Stimulated activated CD4-positive, alpha-beta T cell treated with anti-CD3 and anti-CD28 coated beads, Interleukin-1b, Interleukin-23, amount 100 ng/mL, for 48 hours (primary cell): ENCODE data around the gene PSMD9.
"Not testable (repeated sequence)": the region's sequence is repeated elsewhere in the genome, so short reads cannot be mapped to it uniquely, and the experiment has no call there.

Experiments used
- DNase-seq: peaks from one replicate; pipeline ENCODE4 v3.0.0-alpha.2; 2020

Gene PSMD9

DNA sequence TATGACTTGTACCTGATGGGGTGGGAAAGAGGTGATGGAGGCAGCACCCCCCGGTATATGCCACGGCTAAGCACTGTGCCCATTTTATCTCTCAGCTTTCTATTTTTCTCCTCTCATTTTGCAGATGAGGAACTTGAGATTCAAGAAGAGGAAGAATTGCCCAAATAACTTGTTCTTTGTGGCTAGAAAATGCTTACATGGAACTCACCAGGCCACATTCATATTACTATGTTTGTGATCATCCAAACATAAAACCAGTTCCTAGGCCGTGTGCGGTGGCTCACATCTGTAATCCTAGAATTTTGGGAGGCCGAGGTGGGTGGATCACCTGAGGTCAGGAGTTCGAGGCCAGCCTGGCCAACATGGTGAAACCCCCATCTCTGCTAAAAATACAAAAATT is 14.5 kb upstream of the PSMD9 start:
- no peak for DNase-seq

DNA sequence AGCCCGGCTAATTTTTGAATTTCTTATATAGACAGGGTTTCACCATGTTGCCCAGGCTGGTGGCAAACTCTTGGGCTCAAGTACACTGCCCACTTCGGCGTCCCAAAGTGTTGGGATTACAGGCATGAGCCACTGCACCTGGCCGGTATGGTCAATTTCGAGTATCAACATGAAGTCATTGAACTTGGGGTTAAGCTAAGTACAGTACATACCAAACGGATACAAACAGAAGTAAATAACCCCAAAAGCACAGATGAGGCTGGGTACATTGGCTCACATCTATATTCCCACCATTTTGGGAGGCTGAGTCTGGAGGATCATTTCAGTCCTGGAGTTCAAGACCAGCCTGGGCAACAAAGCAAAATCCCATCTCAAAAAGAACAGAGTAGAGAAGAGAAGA is 13.0 kb upstream of the PSMD9 start:
- DNase-seq = no peak

DNA sequence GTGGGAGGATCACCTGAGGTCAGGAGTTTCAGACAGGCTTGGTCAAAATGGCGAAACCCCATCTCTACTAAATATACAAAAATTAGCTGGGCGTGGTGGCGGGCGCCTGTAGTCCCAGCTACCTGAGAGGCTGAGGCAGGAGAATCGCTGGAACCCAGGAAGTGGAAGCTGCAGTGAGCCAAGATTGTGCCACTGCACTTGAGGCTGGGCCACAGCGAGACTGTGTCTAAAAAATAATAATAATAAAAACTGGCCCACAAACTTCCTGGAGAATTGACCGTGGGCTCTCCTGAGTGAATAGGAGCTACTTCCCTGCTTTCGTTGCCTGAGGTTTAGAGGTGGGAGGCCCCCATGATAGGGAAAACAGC is 12.5 kb upstream of the PSMD9 start:
- not testable (repeated sequence) for DNase-seq

DNA sequence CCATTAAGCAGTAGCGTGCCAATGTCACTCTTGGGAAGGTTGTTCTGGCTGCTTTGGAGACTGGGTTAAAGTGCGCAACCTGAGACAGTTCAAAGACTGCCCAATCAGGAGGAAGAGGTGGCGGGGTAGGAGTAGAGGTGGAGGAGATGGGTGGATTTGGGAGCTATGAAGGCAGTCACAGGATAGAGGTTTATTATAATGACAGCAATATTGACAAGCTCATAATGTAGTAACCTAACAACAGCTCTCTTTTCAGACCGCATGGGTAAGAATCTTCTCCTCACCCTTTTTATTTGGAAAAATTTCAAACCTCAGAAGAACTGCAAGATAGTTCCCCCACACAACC is 5.3 kb upstream of the PSMD9 start:
- DNase-seq = no peak

DNA sequence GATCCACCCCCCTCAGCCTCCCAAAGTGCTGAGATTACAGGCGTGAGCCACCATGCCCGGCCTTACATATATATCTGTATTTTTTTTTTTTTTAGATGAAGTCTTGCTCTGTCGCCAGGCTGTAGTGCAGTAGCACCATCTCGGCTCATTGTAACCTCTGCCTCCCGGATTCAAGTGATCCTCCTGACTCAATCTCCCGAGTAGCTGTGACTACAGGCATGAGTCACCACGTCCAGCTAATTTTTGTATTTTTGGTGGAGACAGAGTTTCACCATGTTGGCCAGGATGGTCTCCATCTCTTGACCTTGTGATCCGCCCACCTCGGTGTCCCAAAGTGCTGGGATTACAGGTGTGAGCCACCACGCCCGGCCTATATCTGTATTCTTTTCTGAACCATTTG is 3.5 kb upstream of the PSMD9 start:
- not testable (repeated sequence) for DNase-seq

DNA sequence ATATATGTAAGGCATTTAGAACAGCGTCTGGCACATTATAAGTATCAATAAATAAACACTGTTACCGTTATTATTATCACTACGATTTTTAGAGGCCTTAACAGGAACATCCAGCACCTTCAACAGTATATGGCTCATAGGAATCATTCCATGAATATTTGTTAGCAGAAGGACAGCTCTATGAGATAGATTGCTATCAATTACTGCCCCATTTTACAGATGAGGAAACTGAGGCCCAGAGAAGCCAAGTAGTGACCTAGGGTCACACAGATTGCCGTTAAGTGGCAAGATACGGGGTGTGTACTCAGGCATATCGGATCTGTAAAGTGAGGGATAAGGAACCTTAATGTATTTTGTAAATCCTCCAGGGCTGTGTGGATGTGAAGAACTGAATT is 510 bp upstream of the PSMD9 start:
- DNase-seq = no peak

DNA sequence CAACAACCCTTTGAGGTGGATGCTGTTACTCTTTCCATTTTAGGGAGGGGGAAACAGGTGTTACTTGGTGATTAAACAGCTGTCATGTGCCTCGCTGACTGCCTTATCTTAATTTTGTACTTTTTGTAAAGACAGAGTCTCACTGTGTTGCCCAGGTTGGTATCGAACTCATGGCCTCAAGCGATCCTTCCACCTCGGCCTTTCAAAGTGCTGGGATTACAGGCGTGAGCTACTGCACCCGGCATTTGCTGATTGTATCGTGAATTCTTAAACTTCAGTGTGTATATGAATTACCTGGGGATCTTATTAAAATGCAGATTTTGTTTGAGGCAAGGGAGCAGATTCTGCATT is 659 bp downstream of the PSMD9 start:
- DNase-seq = no peak

DNA sequence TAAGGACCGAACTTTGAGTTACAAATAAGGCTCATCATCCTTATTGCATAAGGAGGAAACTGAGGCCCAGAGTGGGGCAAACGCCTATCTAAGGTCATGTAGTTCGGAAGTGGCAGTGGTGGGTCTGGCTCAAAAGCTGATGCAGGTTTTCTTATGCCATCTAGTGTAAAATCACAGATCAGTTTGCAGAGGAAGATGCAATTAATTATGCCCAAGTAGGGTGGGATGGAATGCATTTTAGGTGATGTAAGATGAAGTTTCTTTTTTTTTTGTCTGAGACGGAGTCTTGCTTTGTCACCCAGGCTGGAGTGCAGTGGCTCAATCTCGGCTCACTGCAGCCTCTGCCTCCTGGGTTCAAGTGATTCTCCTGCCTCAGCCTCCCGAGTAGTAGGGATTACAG is 1.1 kb downstream of the PSMD9 start:
- DNase-seq = not testable (repeated sequence)

DNA sequence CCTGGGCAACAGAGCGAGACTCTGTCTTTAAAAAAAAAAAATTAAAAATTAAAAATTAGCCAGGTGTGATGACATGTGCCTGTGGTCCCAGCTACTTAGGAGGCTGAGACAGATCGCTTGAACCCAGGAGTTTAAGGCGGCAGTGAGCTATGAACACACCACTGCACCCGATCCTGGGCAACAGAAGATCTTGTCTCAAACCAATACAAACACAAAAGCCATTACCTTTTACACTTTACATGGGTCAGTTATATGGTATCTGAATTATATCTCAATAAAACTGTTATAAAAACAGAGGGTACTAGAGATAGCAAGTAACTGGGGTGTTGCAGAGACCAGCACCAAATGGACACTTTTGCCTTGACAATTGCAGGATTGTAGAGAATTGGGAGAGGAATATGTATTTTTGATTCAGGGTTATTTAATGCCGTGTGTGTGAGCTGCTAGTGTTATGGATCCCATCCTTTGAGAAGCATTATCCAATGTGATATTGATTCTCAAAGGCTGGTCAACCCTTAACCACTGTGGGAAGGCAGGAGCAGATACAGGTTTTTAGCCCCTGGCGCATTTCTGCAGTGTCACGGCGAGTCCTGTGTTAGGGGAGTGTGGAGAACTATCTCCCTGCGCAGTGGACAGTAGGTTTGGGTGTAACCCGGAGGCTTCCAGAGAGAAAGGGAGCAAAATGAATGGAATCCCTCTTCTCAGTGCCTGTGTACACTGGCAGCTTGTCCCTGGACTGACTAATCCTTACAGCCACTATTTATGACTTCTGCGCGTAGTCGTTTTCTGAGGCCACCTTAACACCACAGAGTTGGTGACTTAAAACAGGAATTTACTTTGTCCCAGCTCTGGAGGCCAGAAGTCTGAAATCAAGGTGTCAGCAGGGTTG is 4.3 kb downstream of the PSMD9 start:
- no peak for DNase-seq

DNA sequence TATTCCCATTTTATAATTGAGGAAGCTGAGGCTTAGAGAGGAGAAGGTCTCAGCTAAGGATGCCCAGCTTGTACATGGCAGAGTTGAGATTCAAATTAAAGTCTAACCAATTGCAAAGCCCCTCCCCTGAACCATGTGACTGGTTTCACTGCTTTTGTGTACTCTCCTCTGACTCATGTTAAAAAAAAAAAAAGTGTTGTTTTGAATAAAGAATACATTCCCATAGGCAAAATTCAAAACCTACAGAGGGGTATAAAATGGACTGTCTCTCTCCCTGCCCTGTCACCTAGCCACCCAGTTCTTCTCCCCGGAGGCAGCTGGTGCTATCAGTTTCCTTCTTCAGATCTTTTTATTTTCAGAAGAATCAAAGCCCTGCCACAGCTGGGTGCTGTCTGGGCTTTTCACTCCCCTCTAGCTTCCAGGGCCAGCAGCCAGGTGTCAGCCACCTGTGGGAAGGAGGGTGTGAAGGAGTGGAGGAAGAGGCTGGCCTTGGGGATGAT is 5.4 kb downstream of the PSMD9 start:
- DNase-seq = peak; percentile 11

DNA sequence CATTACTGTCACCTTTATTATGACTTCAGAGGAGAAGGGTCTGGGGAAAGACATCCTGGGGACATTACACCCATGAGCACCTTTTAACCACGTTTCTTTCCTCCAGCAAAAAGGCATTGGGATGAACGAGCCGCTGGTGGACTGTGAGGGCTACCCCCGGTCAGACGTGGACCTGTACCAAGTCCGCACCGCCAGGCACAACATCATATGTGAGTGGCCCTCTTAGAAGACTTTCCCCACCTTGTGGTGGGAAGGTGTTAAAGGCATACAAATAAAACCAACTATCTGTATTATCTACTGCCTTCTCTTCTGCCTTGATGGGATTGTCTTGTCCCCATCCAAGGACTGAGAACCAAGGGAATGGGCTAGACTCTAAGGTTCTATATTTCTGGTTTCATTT is 6.0 kb downstream of the PSMD9 start:
- DNase-seq = no peak

DNA sequence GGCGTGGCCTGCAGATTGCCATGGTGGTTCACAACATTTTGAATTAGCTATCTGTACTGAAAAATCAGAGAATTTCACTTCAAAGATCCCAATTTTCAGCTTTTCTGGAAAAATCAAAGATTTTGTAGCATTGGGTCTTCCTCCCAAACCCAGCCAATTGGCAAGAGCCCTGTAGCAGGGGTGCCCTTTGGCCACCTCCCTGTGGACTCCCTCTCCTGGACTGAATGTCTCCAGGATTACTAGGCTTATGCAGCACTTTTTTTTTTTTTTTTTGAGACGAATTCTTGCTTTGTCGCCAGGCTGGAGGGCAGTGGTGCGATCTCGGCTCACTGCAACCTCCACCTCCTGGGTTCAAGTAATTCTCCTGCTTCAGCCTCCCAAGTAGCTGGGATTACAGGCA is 9.7 kb downstream of the PSMD9 start:
- no peak for DNase-seq

DNA sequence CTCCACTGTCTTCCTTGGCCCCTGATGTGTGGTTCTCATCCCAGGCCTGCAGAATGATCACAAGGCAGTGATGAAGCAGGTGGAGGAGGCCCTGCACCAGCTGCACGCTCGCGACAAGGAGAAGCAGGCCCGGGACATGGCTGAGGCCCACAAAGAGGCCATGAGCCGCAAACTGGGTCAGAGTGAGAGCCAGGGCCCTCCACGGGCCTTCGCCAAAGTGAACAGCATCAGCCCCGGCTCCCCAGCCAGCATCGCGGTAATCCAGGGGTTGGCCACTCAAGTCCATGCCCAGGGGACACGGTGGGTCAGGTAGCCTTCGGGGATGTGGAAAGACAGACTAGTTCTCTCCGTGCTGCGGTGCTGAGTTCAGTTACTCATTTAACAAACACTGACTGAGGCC is 11.0 kb downstream of the PSMD9 start:
- DNase-seq = no peak

DNA sequence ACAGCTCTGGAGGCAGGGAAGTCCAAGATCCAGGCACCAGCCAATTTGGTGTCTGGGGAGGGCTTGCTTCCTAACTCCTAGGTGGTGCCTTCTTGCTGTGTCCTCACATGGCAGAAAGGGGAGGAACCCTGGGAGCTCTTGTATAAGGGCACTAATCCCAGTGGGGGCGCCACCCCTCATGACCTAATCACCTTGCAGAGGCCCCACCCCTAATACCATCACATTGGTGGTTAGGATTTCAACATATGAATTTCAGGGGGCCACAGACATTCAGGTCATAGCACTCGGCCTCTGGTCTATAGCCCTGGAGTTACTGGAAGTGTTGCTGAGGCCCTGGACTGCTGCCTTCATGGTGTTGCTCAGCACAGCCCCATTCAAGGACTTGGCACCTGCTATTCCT is 14.6 kb downstream of the PSMD9 start:
- no peak for DNase-seq

DNA sequence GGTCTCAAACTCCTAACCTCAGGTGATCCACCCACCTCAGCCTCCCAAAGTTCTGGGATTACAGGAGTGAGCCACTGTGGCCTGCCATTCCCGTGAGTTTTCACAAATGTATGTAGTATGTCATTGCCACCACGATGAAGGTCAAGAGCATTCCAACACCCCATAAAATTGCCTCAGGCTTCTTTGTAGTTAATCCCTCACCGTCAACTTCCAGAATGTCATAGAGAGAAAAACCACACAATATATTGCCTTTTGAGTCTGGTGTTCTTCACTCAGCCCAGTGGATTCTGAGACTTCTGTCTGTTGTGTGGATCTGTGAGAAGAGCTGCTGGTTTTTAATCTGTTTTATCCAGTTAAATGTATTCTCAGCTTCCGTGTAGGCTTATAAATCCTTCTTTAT is 17.2 kb downstream of the PSMD9 start:
- DNase-seq = no peak

DNA sequence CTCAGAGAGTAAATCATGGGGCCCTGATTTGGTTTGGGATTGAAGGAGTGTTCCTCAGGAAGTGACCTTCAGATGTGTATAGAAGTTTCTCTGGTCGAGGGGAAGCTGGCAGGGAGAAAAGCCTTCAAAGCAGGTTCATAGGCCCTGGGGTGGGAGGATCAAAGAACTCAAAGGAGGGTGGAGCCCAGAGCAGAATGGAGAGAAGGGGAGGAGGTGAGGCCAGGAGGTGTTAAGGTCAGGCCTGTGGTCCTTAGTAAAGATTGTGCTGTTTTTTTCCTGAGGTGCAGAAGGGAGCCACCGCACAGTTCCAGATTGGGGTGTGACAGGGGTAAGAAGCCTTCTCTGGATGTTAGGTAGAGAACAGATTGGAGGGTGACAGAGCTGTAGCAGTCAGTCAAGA is 20.1 kb downstream of the PSMD9 start:
- DNase-seq = no peak

DNA sequence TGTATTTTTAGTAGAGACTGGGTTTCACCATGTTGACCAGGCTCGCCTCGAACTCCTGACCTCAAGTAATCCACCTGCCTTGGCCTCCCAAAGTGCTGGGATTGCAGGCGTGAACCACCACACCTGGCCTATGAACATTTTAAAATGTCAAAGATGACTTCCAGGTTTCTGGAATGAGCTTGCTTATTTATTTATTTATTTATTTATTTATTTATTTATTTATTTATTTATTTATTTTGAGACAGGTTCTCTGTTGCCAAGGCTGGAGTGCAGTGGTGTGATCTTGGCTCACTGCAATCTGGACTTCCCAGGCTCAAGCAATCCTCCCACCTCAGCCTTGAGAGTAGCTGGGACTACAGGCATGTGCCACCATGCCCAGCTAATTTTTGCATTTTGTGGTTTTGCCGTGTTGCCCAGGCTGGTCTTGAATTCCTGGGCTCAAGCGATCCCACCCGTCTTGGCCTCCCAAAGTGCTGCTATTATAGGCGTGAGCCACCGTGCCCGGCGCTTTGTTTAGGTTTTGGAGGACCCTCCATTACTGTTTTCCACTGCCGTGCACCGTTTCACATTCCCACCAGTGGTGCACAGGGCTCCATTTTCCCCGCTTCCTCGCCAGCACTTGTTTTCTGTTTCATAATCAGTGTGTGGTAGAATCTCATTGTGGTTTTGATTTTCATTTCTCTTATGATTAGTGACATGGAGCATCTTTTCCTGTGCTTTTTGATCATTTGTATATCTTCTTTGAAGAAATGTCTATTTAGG is 23.4 kb downstream of the PSMD9 start:
- DNase-seq = peak; percentile 35

DNA sequence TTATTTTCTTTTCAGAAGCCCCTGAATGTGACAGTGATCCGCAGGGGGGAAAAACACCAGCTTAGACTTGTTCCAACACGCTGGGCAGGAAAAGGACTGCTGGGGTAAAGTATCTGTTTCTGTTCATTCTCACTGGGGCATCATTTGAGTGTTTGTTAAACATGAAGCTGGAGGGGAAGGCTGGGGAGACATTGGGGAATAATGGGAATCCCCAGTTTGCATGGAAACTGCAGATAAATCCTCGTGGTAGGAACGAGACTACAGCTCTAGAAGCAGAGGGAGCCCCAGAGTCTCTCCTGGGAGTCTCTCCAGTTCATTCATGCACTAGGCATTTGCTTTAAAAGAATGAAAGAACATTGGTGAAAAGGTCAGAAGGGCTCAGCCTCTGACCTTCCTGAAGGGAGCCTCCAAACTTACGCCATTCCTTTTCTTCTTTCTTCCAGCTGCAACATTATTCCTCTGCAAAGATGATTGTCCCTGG is 27.3 kb downstream of the PSMD9 start:
- DNase-seq = no peak

DNA sequence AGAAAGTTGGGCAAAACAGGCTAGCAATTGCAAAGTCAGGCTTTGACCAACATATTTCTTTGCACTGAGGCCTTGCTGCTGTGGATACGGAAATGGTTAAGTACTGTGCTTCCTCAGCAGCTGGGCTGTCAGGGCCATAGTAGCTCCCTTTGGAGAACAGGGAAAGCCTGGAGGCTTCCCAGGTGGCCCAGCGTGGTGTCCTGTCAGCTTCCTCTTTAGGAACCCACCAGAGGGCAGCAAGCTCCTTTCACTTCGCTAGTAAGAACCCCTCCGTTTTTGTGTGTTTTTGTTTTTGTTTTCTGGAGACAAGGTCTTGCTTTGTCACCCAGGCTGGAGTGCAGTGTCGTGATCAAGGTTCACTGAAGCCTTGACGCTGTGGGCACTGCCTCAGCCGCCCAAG is 28.1 kb downstream of the PSMD9 start:
- DNase-seq = no peak

DNA sequence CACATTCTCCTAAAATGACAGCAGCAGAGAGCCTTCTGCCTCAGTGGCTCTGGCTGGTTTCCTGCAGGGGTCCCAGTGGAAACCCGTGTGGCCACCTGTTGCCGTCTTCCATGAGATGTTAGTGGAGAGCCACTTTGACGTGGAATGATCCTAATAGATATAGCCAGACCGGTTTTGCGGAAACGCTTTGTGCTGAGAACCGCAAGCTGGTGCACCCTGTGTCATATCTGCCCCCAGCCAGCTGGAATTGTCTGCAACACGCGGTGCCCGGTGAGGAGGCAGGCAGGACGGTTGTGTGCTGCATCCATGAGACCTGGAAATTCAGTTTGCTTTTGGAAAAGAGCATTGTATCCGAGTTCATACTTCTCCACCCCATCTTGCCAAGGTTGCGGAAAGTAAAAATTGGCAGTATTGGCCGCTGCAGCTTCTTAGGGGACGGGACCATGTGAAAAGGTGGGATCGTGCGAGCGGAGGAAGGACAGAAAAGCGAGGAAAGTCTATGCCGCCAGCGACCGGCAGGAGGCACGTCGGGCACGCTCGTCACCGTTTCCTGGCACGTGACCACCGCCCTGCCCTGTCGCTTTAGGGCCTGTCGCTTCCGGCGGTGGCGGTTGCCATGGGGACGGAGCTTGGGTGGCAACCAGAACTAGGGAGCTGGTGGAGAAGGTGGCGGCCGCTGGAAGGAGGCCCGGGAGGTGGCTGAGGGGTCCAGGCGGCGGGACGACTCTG is 29.5 kb downstream of the PSMD9 start, which contains the start of gene CFAP251:
Gene CFAP251 (plus strand): TSS at position 643 of the 729 bp plus-strand sequence. CDS start 2,714 bp downstream, outside the sequence.
- DNase-seq = peak; percentile 96

DNA sequence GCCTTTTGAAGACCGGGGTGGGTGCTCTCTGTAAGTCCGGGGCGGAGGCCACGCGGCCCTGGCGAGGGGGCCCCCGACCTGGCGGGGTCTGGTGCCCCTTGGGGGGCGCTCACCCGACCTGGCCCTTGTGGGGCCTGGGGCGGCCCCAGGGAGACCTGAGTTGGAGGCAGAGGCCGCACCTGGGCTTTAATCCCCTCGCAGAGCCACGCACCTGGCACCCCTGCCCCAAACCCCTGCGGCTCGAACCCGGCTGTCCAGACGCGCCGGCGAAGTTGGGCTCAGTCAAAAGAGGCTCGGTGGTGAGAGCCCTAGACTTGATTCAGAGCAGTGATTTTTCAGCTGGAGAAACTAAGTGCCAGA is 30.1 kb downstream of the PSMD9 start:
- no peak for DNase-seq

DNA sequence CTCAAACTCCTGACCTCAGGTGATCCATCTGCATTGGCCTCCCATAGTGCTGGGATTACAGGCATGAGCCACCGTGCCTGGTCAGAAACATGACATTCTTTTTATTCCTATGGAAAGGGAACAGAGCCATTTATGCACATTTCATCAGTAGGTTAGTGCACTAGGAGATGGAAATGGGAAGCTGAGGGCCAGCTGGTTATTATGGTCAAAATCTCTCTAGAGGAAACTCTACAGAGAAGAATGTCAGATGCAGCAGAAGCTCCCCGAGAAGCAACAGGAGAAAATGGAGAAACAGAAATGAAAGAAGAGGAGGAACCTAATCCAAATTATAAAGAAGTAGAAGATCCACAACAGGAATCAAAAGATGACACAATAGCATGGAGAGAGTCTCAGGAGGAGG is 32.5 kb downstream of the PSMD9 start:
- no peak for DNase-seq

DNA sequence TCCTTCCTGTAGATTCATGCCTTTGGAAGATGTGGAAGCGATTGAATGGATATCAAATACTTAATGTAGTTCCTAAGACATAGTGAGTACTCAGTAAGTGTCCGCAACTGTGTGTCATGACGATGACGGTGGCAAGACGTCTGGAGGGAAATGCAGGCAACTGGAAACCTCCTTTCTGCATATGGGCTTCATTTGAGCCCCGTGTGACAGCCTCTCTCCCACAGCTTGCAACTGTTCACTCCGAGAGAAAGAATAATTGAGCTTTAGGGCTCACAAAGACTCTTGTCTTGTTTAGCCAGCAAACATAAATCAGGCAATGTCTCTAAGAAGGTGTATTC is 36.7 kb downstream of the PSMD9 start:
- DNase-seq = no peak
